H9 (cell line): ENCODE data around the gene DGCR8. TPM values are rescaled to one million over a fixed set of nuclear protein-coding genes. Genes with fewer than 3 reads are reported as not detected.

ENCODE experiments used
- DNase-seq: peaks from one replicate; pipeline ENCODE4 v3.0.0-alpha.2; 2017
- H2AFZ ChIP-seq: one replicate; pipeline ENCODE4 v1.6.1; 2013; ENCODE audit warnings: mild to moderate bottlenecking, low read length, control low read depth, moderate library complexity
- H2AK5ac ChIP-seq: 2 replicates; pipeline ENCODE4 v1.6.1; 2013; ENCODE audit warnings: low read length, control low read depth, mixed read lengths; ENCODE audit not compliant: insufficient read length
- H2BK120ac ChIP-seq: one replicate; pipeline ENCODE4 v1.6.1; 2013; ENCODE audit warnings: low read depth, mild to moderate bottlenecking, low read length, control low read depth, inconsistent platforms; ENCODE audit not compliant: poor library complexity, severe bottlenecking
- H2BK12ac ChIP-seq: 2 replicates; pipeline ENCODE4 v1.6.1; 2013; ENCODE audit warnings: low read length, control low read depth, mixed read lengths, low read depth; ENCODE audit not compliant: insufficient read length
- H2BK15ac ChIP-seq: 2 replicates; pipeline ENCODE4 v1.6.1; 2013; ENCODE audit warnings: low read depth, low read length, control low read depth
- H2BK20ac ChIP-seq: one replicate; pipeline ENCODE4 v1.6.1; 2013; ENCODE audit warnings: low read depth, mild to moderate bottlenecking, low read length, control low read depth, inconsistent platforms; ENCODE audit not compliant: poor library complexity, severe bottlenecking
- H2BK5ac ChIP-seq: 2 replicates; pipeline ENCODE4 v1.6.1; 2013; ENCODE audit warnings: low read length, control low read depth, mixed read lengths; ENCODE audit not compliant: insufficient read length
- H3K14ac ChIP-seq: 2 replicates; pipeline ENCODE4 v1.6.1; 2013; ENCODE audit warnings: low read length, control low read depth; ENCODE audit not compliant: insufficient read depth
- H3K18ac ChIP-seq: 2 replicates; pipeline ENCODE4 v1.6.1; 2013; ENCODE audit warnings: low read depth, mild to moderate bottlenecking, mixed read lengths, low read length, control low read depth; ENCODE audit not compliant: insufficient read length
- H3K23ac ChIP-seq: 2 replicates; pipeline ENCODE4 v1.6.1; 2013; ENCODE audit warnings: low read length, control low read depth, mixed read lengths, low read depth; ENCODE audit not compliant: insufficient read length
- H3K23me2 ChIP-seq: 2 replicates; pipeline ENCODE4 v1.6.1; 2013; ENCODE audit warnings: low read depth, mild to moderate bottlenecking, mixed read lengths, low read length, control low read depth; ENCODE audit not compliant: insufficient read length, poor library complexity, severe bottlenecking
- H3K27ac ChIP-seq: 2 replicates; pipeline ENCODE4 v1.5.1; 2013; ENCODE audit warnings: low read length, control low read depth, mixed read lengths, low read depth; ENCODE audit not compliant: insufficient read length
- H3K27me3 ChIP-seq: 2 replicates; pipeline ENCODE4 v1.6.1; 2013; ENCODE audit warnings: low read length, control low read depth, inconsistent platforms; ENCODE audit not compliant: insufficient read depth
- H3K4ac ChIP-seq: 2 replicates; pipeline ENCODE4 v1.6.1; 2013; ENCODE audit warnings: low read depth, mild to moderate bottlenecking, control low read depth, inconsistent platforms, low read length, moderate library complexity
- H3K4me1 ChIP-seq: 2 replicates; pipeline ENCODE4 v1.6.1; 2013; ENCODE audit warnings: low read length, control low read depth, inconsistent platforms; ENCODE audit not compliant: insufficient read depth
- H3K4me2 ChIP-seq: 2 replicates; pipeline ENCODE4 v1.6.1; 2013; ENCODE audit warnings: low read length, control low read depth, mixed read lengths; ENCODE audit not compliant: insufficient read length, insufficient read depth
- H3K56ac ChIP-seq: 2 replicates; pipeline ENCODE4 v1.6.1; 2013; ENCODE audit warnings: low read depth, mild to moderate bottlenecking, mixed read lengths, low read length, control low read depth; ENCODE audit not compliant: insufficient read length
- H3K79me1 ChIP-seq: 2 replicates; pipeline ENCODE4 v1.6.1; 2013; ENCODE audit warnings: low read depth, mild to moderate bottlenecking, moderate library complexity, low read length, control low read depth, inconsistent platforms; ENCODE audit not compliant: insufficient read depth, poor library complexity, severe bottlenecking
- H3K79me2 ChIP-seq: 2 replicates; pipeline ENCODE4 v1.6.1; 2013; ENCODE audit warnings: low read length, control low read depth, inconsistent platforms; ENCODE audit not compliant: insufficient read depth
- H3K9ac ChIP-seq: 2 replicates; pipeline ENCODE4 v1.6.1; 2013; ENCODE audit warnings: low read length, control low read depth, mixed read lengths; ENCODE audit not compliant: insufficient read length; ENCODE audit errors: extremely low read depth
- H3K9me3 ChIP-seq: one replicate; pipeline ENCODE4 v1.6.1; 2013; ENCODE audit warnings: low read depth, low read length, inconsistent platforms; ENCODE audit not compliant: control insufficient read depth
- H3T11ph ChIP-seq: one replicate; pipeline ENCODE4 v1.6.1; 2013; ENCODE audit warnings: mild to moderate bottlenecking, low read length, control low read depth, inconsistent platforms
- H4K20me1 ChIP-seq: one replicate; pipeline ENCODE4 v1.6.1; 2013; ENCODE audit not compliant: control insufficient read depth, insufficient read length, insufficient read depth
- H4K5ac ChIP-seq: 2 replicates; pipeline ENCODE4 v1.6.1; 2013; ENCODE audit warnings: low read depth, mild to moderate bottlenecking, mixed read lengths, low read length, control low read depth; ENCODE audit not compliant: insufficient read length
- H4K8ac ChIP-seq: replicated peaks from 2 replicates; pipeline ENCODE4 v1.6.1; 2013; ENCODE audit warnings: low read length, control low read depth, mixed read lengths, low read depth; ENCODE audit not compliant: insufficient read length
- H4K91ac ChIP-seq: 2 replicates; pipeline ENCODE4 v1.6.1; 2013; ENCODE audit warnings: low read depth, mild to moderate bottlenecking, moderate library complexity, mixed read lengths, low read length, control low read depth; ENCODE audit not compliant: insufficient read length
- H3K27ac Mint-ChIP-seq, 3 experiments: 2 replicates in 2 of 3; 3 replicates in 1 of 3; pipeline ENCODE4 v1.8.0; 2020 to 2021; ENCODE audit warnings: mixed read lengths in 3 of 3, mild to moderate bottlenecking in 1 of 3, moderate library complexity in 1 of 3
- H3K27me3 Mint-ChIP-seq: 2 replicates; pipeline ENCODE4 v1.8.0; 2021; ENCODE audit warnings: low read depth, mild to moderate bottlenecking, moderate library complexity, mixed read lengths
- H3K36me3 Mint-ChIP-seq, 3 experiments: 2 replicates in 2 of 3; 3 replicates in 1 of 3; pipeline ENCODE4 v1.8.0; 2020 to 2021; ENCODE audit warnings: low read depth in 3 of 3, mixed read lengths in 3 of 3; ENCODE audit not compliant: insufficient read depth in 1 of 3
- H3K4me1 Mint-ChIP-seq, 2 experiments: 2 replicates each; pipeline ENCODE4 v1.8.0; 2020; ENCODE audit warnings: mixed read lengths in 2 of 2
- H3K4me3 Mint-ChIP-seq, 2 experiments: 2 replicates in 1 of 2; 3 replicates in 1 of 2; pipeline ENCODE4 v1.8.0; 2020 to 2021; ENCODE audit warnings: mild to moderate bottlenecking in 2 of 2, mixed read lengths in 2 of 2, moderate library complexity in 1 of 2
- H3K9me3 Mint-ChIP-seq, 2 experiments: 2 replicates in 1 of 2; 3 replicates in 1 of 2; pipeline ENCODE4 v1.8.0; 2020; ENCODE audit warnings: mild to moderate bottlenecking in 2 of 2, mixed read lengths in 2 of 2, moderate library complexity in 1 of 2
- WGBS: extraction: QIAGEN DNeasy Blood & Tissue Kit; methylation state at CpG from one replicate; pipeline ENCODE4 v1.1.7; 2013; ENCODE audit warnings: missing lambda C conversion rate, low lambda C conversion rate, mixed read lengths; ENCODE audit not compliant: insufficient read length; ENCODE audit errors: extremely low coverage; 5-methylcytosine and 5-hydroxymethylcytosine counted together
- total RNA-seq: library from RNA; stranded (reverse); gene quantifications from 2 replicates; pipeline ENCODE4 v1.2.1, GENCODE V29; 2021
- TF ChIP-seq, protein P1 (sequence below): fragments of 200-600 bp; sonication (generic); conservative IDR thresholded peaks from 3 replicates; pipeline ENCODE4 v1.8.0; 2021; ENCODE audit warnings: antibody characterized with exemption, mild to moderate bottlenecking

Gene DGCR8
- total RNA-seq, 1 experiment from 2014 or later, result 74.5 TPM

DNA sequence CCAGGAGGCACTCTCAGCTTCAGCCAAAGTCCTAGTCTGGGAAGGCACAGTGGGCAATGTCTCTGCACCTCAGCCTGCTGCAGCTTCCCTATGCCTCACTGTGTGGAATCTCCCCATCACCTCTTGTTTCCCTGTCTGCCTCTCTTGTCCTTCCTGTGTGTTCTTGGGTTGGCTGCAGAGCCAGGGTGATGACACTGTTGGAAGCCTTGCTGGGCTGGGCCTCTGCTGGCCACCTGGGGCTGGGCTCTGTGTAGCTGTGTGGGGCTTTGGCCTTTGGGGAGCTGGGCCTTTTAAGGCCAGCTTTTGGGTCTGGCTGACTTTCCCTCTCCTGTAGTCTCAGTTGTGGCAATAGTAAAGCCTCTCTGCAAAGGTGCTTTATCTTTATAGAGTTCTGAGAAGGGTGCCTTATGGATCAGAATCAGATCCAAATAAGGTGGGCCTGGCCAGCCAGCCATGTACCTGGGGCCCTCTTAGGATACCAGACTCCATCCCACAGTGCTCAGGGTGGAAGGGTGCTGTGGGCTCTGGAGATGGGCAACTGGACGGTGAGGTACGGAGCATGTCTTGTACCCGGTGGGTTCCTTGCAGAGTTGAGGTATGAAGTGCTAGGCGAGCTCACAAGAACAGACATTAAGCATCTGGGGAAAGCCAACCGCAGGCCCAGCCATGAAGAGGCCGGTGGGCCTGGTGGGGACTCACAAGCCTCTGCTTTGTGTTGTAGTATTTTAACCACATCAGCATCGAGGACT lies 25.6 kb downstream of the DGCR8 start:
- Histone ChIP-seq H3K9ac (no peak overlapping the region), H3K9me3 (no peaks in the 10 kb centered on the region), H3K79me1 (no peaks in the 10 kb centered on the region), H2AK5ac (no peak overlapping the region), H2BK5ac (no peak overlapping the region), H4K5ac (no peak overlapping the region), H3K56ac (no peak overlapping the region), H4K91ac (no peak overlapping the region), H2AFZ (no peak overlapping the region), H2BK15ac (no peak overlapping the region), H4K8ac (no peak overlapping the region), H3K14ac (no peak overlapping the region; the same call in 1 of the 2 replicates), H3K23ac (no peak overlapping the region), H3K18ac (no peak overlapping the region), H3K27me3 (no peaks in the 10 kb centered on the region; the same call in 1 of the 2 replicates), H2BK20ac (no peak overlapping the region), H2BK120ac (no peak overlapping the region), H3T11ph (no peak overlapping the region), H3K4me2 (no peak overlapping the region), H4K20me1 (no peaks in the 10 kb centered on the region), H3K4me1 (no peaks in the 10 kb centered on the region), H2BK12ac (no peak overlapping the region), H3K23me2 (no peaks in the 10 kb centered on the region), H3K79me2 (0 out of 2 replicates have a peak, but pooled peaks cover 2% of the 10 kb centered on the region), H3K27ac (no peak overlapping the region), H3K4ac (no peak overlapping the region)
- Mint-ChIP-seq H3K4me3 (no peak overlapping the region), H3K4me1 (peaks cover 5 to 6% of the 10 kb centered on the region in 2 experiments), H3K9me3 (no peaks in the 10 kb centered on the region), H3K27ac (no peak overlapping the region), H3K36me3 (peaks cover 33 to 92% (median 83%) of the 10 kb centered on the region in 3 experiments; a peak in 6 of 7 replicates), H3K27me3 (no peaks in the 10 kb centered on the region)
- no peak for DNase-seq
- WGBS, result no CpG with 5 or more reads among the region's 7 CpGs
- TF ChIP-seq, protein P1, sequence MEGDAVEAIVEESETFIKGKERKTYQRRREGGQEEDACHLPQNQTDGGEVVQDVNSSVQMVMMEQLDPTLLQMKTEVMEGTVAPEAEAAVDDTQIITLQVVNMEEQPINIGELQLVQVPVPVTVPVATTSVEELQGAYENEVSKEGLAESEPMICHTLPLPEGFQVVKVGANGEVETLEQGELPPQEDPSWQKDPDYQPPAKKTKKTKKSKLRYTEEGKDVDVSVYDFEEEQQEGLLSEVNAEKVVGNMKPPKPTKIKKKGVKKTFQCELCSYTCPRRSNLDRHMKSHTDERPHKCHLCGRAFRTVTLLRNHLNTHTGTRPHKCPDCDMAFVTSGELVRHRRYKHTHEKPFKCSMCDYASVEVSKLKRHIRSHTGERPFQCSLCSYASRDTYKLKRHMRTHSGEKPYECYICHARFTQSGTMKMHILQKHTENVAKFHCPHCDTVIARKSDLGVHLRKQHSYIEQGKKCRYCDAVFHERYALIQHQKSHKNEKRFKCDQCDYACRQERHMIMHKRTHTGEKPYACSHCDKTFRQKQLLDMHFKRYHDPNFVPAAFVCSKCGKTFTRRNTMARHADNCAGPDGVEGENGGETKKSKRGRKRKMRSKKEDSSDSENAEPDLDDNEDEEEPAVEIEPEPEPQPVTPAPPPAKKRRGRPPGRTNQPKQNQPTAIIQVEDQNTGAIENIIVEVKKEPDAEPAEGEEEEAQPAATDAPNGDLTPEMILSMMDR, result no peak
